ENCODE results near the gene CNOT10.

DNA sequence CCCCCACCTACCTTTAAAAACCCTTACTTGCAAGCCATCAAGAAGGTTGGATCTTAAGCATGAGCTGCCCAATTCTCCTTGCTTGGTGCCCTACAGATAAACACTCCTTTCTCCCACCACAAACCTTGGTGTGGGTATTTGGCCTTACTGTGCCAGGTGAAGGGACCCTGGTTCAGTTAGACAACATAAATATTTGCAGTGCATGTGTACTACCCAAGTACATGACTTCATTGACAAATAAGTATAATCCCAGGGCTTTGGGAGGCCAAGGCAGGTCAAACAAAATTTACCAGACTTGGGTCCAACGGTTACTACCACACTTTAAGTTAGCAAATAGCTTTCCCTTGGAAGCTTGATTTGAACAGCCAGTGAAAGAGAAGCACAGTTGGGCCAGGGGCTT is 9.3 kb upstream of the CNOT10 start:
- no peak for TF ChIP-seq POLR2A (IDR thresholded peaks at IDR 0.05)
- TF ChIP-seq, protein P1, sequence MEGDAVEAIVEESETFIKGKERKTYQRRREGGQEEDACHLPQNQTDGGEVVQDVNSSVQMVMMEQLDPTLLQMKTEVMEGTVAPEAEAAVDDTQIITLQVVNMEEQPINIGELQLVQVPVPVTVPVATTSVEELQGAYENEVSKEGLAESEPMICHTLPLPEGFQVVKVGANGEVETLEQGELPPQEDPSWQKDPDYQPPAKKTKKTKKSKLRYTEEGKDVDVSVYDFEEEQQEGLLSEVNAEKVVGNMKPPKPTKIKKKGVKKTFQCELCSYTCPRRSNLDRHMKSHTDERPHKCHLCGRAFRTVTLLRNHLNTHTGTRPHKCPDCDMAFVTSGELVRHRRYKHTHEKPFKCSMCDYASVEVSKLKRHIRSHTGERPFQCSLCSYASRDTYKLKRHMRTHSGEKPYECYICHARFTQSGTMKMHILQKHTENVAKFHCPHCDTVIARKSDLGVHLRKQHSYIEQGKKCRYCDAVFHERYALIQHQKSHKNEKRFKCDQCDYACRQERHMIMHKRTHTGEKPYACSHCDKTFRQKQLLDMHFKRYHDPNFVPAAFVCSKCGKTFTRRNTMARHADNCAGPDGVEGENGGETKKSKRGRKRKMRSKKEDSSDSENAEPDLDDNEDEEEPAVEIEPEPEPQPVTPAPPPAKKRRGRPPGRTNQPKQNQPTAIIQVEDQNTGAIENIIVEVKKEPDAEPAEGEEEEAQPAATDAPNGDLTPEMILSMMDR (IDR thresholded peaks at IDR 0.05), result no peak

Data from esophagus squamous epithelium (tissue), 4 donors.